ENCODE results near the gene PCSK6. TPM values are rescaled to one million over a fixed set of nuclear protein-coding genes. Genes with fewer than 3 reads are reported as not detected.

PCSK6 gene
- total RNA-seq, 1 experiment from 2014 or later: 10.6 TPM

DNA sequence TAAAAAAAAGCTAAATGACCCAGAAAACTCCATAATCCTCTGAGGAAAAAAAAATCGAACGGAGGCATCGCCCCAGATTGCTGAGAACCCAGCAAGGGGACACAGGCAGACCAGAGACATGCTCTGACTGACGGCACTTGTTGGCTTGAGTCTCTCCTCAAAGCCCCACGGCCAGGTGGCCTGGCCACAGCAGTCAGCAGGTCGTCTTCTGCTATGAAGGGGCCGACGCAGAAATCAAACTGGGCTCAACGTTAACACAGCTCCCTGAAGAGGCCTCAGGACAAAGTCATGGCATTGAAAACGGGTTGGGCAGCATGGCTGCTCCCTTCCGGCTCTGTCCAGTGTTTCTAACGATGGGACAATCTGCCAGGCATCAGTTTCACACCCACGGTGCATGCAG is 17.5 kb downstream of the PCSK6 start:
- no TSS peak for BruUV-seq (replicated peaks)
- intact Hi-C loops (cut with micrococcal nuclease; ENCODE audit: unreplicated experiment): no loop called here

DNA sequence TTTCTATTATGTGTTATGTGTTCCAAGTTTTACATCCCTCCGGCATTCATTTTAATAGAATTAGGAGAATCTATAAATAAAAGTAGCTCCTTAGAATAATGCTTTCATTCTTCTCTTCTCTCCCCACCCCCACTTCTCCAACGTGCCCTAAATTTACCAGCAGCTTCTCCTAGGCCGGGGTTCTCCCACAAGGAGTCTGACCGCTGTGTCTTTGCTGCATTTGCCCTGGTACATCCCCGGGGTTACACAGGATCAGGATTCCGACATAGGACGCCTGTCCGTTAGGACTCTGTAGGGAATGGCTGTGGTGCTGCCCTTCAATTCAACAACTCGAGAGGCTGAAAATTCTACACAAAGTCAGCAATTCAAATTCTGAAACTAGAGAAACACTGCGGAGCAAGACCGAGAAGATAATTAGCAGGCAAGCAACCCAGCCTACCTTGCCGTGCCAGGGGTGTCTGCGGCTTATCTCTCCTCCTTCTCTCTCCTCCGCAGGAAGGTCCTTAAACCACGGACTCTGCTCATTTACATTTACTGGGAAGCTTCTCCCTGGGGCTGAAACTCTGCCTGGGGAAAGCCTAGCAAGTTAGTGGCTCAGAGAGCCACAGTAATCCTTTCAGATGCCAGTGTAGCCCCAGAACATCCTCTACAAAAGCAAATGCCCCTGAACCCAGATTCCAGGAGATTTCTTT is 18.8 kb downstream of the PCSK6 start:
- CTCF ChIA-PET: no interaction called here
- TF ChIP-seq, protein P1, sequence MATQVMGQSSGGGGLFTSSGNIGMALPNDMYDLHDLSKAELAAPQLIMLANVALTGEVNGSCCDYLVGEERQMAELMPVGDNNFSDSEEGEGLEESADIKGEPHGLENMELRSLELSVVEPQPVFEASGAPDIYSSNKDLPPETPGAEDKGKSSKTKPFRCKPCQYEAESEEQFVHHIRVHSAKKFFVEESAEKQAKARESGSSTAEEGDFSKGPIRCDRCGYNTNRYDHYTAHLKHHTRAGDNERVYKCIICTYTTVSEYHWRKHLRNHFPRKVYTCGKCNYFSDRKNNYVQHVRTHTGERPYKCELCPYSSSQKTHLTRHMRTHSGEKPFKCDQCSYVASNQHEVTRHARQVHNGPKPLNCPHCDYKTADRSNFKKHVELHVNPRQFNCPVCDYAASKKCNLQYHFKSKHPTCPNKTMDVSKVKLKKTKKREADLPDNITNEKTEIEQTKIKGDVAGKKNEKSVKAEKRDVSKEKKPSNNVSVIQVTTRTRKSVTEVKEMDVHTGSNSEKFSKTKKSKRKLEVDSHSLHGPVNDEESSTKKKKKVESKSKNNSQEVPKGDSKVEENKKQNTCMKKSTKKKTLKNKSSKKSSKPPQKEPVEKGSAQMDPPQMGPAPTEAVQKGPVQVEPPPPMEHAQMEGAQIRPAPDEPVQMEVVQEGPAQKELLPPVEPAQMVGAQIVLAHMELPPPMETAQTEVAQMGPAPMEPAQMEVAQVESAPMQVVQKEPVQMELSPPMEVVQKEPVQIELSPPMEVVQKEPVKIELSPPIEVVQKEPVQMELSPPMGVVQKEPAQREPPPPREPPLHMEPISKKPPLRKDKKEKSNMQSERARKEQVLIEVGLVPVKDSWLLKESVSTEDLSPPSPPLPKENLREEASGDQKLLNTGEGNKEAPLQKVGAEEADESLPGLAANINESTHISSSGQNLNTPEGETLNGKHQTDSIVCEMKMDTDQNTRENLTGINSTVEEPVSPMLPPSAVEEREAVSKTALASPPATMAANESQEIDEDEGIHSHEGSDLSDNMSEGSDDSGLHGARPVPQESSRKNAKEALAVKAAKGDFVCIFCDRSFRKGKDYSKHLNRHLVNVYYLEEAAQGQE (IDR thresholded peaks at IDR 0.05; ENCODE audit: insufficient read depth in 1 of 2, low read depth in 2 of 2, low read length in 1 of 2): no peak
- TF ChIP-seq, protein P2, sequence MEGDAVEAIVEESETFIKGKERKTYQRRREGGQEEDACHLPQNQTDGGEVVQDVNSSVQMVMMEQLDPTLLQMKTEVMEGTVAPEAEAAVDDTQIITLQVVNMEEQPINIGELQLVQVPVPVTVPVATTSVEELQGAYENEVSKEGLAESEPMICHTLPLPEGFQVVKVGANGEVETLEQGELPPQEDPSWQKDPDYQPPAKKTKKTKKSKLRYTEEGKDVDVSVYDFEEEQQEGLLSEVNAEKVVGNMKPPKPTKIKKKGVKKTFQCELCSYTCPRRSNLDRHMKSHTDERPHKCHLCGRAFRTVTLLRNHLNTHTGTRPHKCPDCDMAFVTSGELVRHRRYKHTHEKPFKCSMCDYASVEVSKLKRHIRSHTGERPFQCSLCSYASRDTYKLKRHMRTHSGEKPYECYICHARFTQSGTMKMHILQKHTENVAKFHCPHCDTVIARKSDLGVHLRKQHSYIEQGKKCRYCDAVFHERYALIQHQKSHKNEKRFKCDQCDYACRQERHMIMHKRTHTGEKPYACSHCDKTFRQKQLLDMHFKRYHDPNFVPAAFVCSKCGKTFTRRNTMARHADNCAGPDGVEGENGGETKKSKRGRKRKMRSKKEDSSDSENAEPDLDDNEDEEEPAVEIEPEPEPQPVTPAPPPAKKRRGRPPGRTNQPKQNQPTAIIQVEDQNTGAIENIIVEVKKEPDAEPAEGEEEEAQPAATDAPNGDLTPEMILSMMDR (IDR thresholded peaks at IDR 0.05): no peak
- TF ChIP-seq TCF7L2 (IDR thresholded peaks at IDR 0.05; ENCODE audit: low read depth, low read length): no peak
- TF ChIP-seq SIN3A (IDR thresholded peaks at IDR 0.05; ENCODE audit: borderline replicate concordance, insufficient read depth, low read depth, low read length): no peak
- TF ChIP-seq POLR2AphosphoS5 (IDR thresholded peaks at IDR 0.05; ENCODE audit: low read depth, low read length): no peak
- no TSS peak for BruUV-seq (replicated peaks)
- Histone ChIP-seq H3K4me3 (ENCODE audit: low read depth in 2 of 2, low read length in 2 of 2) (no peak overlapping the region), H3K27ac (ENCODE audit: low read length) (no peak overlapping the region; the same call in 1 of the 2 replicates), H3K27me3 (ENCODE audit: control insufficient read depth, insufficient read depth, low read length) (no peaks in the 10 kb centered on the region; the same call in 1 of the 2 replicates), H3K36me3 (ENCODE audit: control insufficient read depth, insufficient read depth, low read length) (no peaks in the 10 kb centered on the region), H3K9me3 (ENCODE audit: control insufficient read depth, insufficient read depth, low read depth, low read length) (no peaks in the 10 kb centered on the region), H3K4me1 (ENCODE audit: control insufficient read depth, insufficient read depth, low read length) (peaks cover 6% of the 10 kb centered on the region; the same call in 1 of the 2 replicates)
- DNase-seq (ENCODE audit: low read depth, low spot score) (no peak), ATAC-seq (no peak)
- intact Hi-C loops (cut with micrococcal nuclease; ENCODE audit: unreplicated experiment): no loop called here
- in situ Hi-C loops (cut with HindIII; ENCODE audit: low pct_unique_long_range_greater_than_20kb, low sequenced_read_pairs): no loop called here
- POLR2A ChIA-PET: no interaction called here

More for the DNA sequence above, 17.5 kb downstream of the PCSK6 start:
- in situ Hi-C loops (cut with HindIII; ENCODE audit: low pct_unique_long_range_greater_than_20kb, low sequenced_read_pairs): no loop called here
- ChIA-PET CTCF (no interaction called here), POLR2A (no interaction called here)
- H3K9me3 ChIP-seq (ENCODE audit: control insufficient read depth, insufficient read depth, low read depth, low read length): no peaks in the 10 kb centered on the region
- no peak for ATAC-seq
- H3K36me3 ChIP-seq (ENCODE audit: control insufficient read depth, insufficient read depth, low read length): no peaks in the 10 kb centered on the region
- no peak overlapping the region for H3K4me3 ChIP-seq (ENCODE audit: low read depth in 2 of 2, low read length in 2 of 2)
- no peak for DNase-seq (ENCODE audit: low read depth, low spot score)
- H3K27me3 ChIP-seq (ENCODE audit: control insufficient read depth, insufficient read depth, low read length): no peaks in the 10 kb centered on the region; the same call in 1 of the 2 replicates
- TF ChIP-seq, protein P1 (IDR thresholded peaks at IDR 0.05; ENCODE audit: insufficient read depth in 1 of 2, low read depth in 2 of 2, low read length in 1 of 2): no peak
- TF ChIP-seq POLR2AphosphoS5 (IDR thresholded peaks at IDR 0.05; ENCODE audit: low read depth, low read length): no peak
- TF ChIP-seq SIN3A (IDR thresholded peaks at IDR 0.05; ENCODE audit: borderline replicate concordance, insufficient read depth, low read depth, low read length): no peak
- TF ChIP-seq, protein P2 (IDR thresholded peaks at IDR 0.05): no peak
- no peak for TF ChIP-seq TCF7L2 (IDR thresholded peaks at IDR 0.05; ENCODE audit: low read depth, low read length)
- H3K27ac ChIP-seq (ENCODE audit: low read length): no peak overlapping the region
- H3K4me1 ChIP-seq (ENCODE audit: control insufficient read depth, insufficient read depth, low read length): peaks cover 6% of the 10 kb centered on the region; the same call in 1 of the 2 replicates

Data from Panc1 (cell line).